ENCODE measurements around the gene TIAM1. TPM values are rescaled to one million over a fixed set of nuclear protein-coding genes. Genes with fewer than 3 reads are reported as not detected.

Gene TIAM1
- total RNA-seq, 3 donors from 2014 or later = 6.2 to 11.6 (median 10.4) TPM

DNA sequence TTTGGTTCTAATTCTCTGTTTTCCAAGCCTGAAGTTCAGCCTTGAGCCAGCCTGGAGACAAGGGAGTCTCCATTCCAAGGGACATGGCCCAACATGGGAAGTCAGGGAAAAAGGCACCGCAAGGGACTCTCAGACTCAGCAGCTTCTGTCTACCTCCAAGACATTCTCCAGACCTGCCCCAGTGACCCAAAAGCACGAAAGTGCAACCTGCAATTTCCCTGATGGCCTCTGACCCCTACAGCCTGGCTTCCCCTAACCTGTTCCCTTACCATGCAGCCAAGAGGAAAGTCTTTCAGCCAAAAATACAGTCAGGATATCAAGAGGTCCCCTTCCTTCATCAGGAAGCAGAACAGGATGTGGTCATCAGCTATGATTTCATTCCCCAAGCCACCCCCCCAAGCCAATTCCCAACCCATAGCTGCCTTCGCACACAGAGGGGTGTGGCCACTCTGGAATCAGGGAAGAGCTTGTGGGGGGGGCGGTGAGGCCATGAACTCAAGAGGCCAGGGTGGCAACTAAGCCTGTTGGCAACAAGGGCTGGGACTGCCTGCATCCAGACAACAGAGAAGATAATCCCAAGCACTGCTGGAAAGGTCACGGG lies 59.2 kb downstream of the TIAM1 start:
- DNase-seq = no peak
- intact Hi-C loops (cut with DNase I, micrococcal nuclease) = no loop called here
- Histone ChIP-seq H3K4me1 (ENCODE audit: low read depth) (no peaks in the 10 kb centered on the region), H3K4me3 (no peak overlapping the region), H3K9me3 (no peaks in the 10 kb centered on the region), H3K36me3 (ENCODE audit: low read depth) (no peaks in the 10 kb centered on the region)
- TF ChIP-seq, protein P1, sequence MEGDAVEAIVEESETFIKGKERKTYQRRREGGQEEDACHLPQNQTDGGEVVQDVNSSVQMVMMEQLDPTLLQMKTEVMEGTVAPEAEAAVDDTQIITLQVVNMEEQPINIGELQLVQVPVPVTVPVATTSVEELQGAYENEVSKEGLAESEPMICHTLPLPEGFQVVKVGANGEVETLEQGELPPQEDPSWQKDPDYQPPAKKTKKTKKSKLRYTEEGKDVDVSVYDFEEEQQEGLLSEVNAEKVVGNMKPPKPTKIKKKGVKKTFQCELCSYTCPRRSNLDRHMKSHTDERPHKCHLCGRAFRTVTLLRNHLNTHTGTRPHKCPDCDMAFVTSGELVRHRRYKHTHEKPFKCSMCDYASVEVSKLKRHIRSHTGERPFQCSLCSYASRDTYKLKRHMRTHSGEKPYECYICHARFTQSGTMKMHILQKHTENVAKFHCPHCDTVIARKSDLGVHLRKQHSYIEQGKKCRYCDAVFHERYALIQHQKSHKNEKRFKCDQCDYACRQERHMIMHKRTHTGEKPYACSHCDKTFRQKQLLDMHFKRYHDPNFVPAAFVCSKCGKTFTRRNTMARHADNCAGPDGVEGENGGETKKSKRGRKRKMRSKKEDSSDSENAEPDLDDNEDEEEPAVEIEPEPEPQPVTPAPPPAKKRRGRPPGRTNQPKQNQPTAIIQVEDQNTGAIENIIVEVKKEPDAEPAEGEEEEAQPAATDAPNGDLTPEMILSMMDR (IDR thresholded peaks at IDR 0.05) = no peak
- ATAC-seq = peak; percentile 21

DNA sequence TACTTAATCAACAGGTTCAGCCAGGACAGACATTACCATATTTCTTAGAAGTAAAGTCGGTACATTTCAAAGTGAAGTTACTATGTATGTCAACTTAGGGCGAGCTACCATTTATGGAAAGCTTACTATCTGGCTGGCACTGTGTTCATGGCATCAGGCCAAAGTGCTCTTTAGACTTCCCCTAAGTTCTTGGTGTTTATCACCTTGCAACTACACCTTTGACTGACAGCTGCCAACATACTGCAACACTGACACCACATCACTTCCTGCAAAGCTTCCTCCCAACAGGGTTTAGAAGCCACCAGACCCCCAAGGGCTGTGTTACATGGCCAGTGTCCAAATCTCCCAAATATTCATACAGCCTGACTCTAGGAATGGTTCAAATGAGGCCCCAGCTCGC lies 61.0 kb downstream of the TIAM1 start:
- H3K4me3 ChIP-seq = no peak overlapping the region
- DNase-seq (peak in 1 of 3 donors; percentile 43), ATAC-seq (peak; percentile 64)
- intact Hi-C loops (cut with DNase I, micrococcal nuclease) = no loop called here
- TF ChIP-seq, protein P1 (IDR thresholded peaks at IDR 0.05) = no peak
- H3K4me1 ChIP-seq (ENCODE audit: low read depth) = no peaks in the 10 kb centered on the region
- H3K9me3 ChIP-seq = no peaks in the 10 kb centered on the region
- H3K36me3 ChIP-seq (ENCODE audit: low read depth) = no peaks in the 10 kb centered on the region

DNA sequence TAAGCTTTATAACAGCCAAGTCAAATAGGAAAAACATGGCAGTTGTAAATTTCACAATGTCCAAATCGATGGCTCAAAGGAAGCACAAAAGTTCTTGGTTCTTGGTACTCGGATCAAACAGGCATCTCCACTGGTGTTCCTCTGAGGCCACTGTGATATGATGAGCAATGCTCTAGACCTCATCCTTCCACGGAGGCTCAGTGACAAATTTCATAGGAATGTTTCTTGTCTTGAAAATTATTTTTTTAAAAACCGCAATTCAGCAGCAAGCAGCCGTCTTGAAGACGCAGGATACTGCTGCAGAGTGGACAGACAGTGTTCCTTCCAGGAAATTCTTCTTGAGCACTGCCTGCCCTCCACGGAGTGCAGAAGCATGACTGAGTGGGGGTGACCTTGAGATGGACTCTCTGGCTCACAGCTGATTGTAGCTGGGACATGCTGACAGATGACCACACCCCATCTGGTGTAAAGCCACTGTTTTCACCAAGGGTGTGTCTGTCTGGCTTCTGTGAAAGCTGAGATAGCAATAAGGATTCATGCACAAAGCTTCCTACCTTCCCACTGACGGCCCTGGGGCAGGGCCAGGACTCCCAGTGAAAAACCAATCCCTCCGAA lies 61.9 kb downstream of the TIAM1 start:
- ATAC-seq = peak; percentile 79
- Histone ChIP-seq H3K4me1 (ENCODE audit: low read depth) (no peaks in the 10 kb centered on the region), H3K36me3 (ENCODE audit: low read depth) (no peaks in the 10 kb centered on the region), H3K9me3 (no peaks in the 10 kb centered on the region), H3K4me3 (no peak overlapping the region)
- intact Hi-C loops (cut with DNase I, micrococcal nuclease) = no loop called here
- TF ChIP-seq, protein P1 (IDR thresholded peaks at IDR 0.05) = no peak
- peak in 1 of 3 donors; percentile 24 for DNase-seq

DNA sequence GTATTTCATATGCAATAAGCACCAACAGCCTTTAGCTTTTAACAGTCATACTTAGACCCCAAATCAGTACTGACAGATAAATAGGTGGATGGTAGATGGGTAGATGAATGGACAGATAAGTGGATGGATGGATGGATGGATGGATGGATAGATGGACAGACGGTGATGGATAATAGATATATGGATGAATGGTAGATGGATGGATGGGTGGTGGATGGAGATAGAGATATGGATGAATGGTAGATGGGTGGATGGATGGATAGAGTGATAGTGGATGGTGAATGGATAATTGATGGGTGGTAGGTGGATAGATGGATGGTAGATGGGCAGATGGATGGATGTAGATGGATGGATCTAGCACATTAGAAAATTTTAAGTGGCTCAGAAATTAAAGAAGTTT lies 62.5 kb downstream of the TIAM1 start:
- TF ChIP-seq, protein P1 (IDR thresholded peaks at IDR 0.05) = no peak
- Histone ChIP-seq H3K36me3 (ENCODE audit: low read depth) (no peaks in the 10 kb centered on the region), H3K9me3 (no peaks in the 10 kb centered on the region), H3K4me1 (ENCODE audit: low read depth) (no peaks in the 10 kb centered on the region), H3K4me3 (no peak overlapping the region)
- no peak for DNase-seq
- ATAC-seq = no peak
- intact Hi-C loops (cut with DNase I, micrococcal nuclease) = no loop called here

DNA sequence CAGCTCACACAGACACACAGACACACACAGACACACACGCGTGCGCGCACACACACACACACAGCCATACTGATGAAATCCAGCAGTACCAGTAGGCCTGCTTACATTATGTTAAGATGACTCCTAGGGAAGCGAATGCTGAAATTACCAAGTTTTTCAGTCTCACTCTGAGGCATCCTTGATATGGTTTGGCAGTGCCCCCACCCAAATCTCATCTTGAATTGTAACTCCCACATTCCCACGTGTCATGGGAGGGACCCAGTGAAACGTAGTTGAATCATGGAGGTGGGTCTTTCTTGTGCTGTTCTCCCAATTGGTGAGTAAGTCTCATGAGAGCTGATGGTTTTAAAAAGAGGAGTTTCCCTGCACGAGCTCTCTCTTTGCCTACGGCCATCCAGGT lies 64.1 kb downstream of the TIAM1 start:
- ATAC-seq (no peak), DNase-seq (no peak)
- TF ChIP-seq, protein P1 (IDR thresholded peaks at IDR 0.05) = no peak
- H3K9me3 ChIP-seq = no peaks in the 10 kb centered on the region
- no peak overlapping the region for H3K4me3 ChIP-seq
- no peaks in the 10 kb centered on the region for H3K36me3 ChIP-seq (ENCODE audit: low read depth)
- H3K4me1 ChIP-seq (ENCODE audit: low read depth) = no peaks in the 10 kb centered on the region
- intact Hi-C loops (cut with DNase I, micrococcal nuclease) = no loop called here

Data from mucosa of descending colon (tissue), 3 donors.